ENCODE results near the gene PIGT. TPM values are rescaled to one million over a fixed set of nuclear protein-coding genes. Genes with fewer than 3 reads are reported as not detected.

Gene PIGT
- total RNA-seq, 1 experiment from 2014 or later: 73.9 TPM

DNA sequence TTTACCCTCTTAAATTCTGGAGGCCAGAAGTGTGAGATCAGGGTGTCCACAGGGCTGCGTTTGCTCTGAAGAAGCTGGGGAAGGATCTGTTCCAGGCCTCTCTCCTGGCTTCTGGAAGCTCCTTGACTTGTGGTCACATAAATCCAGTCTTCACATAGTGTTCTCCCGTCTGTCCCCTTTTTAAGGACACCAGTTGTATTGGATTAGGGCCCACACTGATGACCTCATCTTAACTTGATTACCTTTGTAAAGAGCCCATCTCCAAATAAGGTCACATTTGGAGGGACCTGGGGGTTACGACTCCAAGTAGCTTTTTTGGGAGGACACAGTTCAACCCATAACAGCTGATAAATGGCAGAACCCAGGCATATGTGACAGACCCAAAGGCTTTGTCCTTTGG is 33.6 kb downstream of the PIGT start:
- H3K23me2 ChIP-seq (ENCODE audit: insufficient read length, low read depth, low read length, poor library complexity, severe bottlenecking): no peaks in the 10 kb centered on the region
- H3K27ac ChIP-seq (ENCODE audit: insufficient read length, low read depth, low read length): no peak overlapping the region
- no peaks in the 10 kb centered on the region for H3K79me2 ChIP-seq (ENCODE audit: insufficient read depth, low read length)
- H2BK20ac ChIP-seq (ENCODE audit: low read depth, low read length, poor library complexity, severe bottlenecking): no peak overlapping the region
- no peak overlapping the region for H2BK120ac ChIP-seq (ENCODE audit: low read depth, low read length, poor library complexity, severe bottlenecking)
- no peaks in the 10 kb centered on the region for H3K27me3 ChIP-seq (ENCODE audit: insufficient read depth, low read length)
- no peak overlapping the region for H2AK5ac ChIP-seq (ENCODE audit: insufficient read length, low read length)
- no peak for DNase-seq
- H3K14ac ChIP-seq (ENCODE audit: insufficient read depth, low read length): no peak overlapping the region
- Mint-ChIP-seq H3K4me1 (peaks cover 15 to 16% of the 10 kb centered on the region in 2 experiments), H3K27me3 (ENCODE audit: low read depth) (peaks cover 10% of the 10 kb centered on the region; the same call in 1 of the 2 replicates), H3K4me3 (no peak overlapping the region), H3K9me3 (no peaks in the 10 kb centered on the region), H3K36me3 (ENCODE audit: insufficient read depth in 1 of 3, low read depth in 3 of 3) (no peaks in the 10 kb centered on the region), H3K27ac (peak overlapping the region in 1 of 3 experiments; percentile 76; a peak in 1 of 7 replicates)
- no peak overlapping the region for H3K23ac ChIP-seq (ENCODE audit: insufficient read length, low read depth, low read length)
- no peak overlapping the region for H3K4me2 ChIP-seq (ENCODE audit: insufficient read depth, insufficient read length, low read length)
- WGBS (ENCODE audit: extremely low coverage, insufficient read length, low lambda C conversion rate): no CpG with 5 or more reads among the region's 3 CpGs
- no peak overlapping the region for H2AFZ ChIP-seq (ENCODE audit: low read length)
- H2BK5ac ChIP-seq (ENCODE audit: insufficient read length, low read length): no peak overlapping the region
- H3K9ac ChIP-seq (ENCODE audit: extremely low read depth, insufficient read length, low read length): no peak overlapping the region
- no peaks in the 10 kb centered on the region for H3K79me1 ChIP-seq (ENCODE audit: insufficient read depth, low read depth, low read length, poor library complexity, severe bottlenecking)
- no peak overlapping the region for H4K5ac ChIP-seq (ENCODE audit: insufficient read length, low read depth, low read length)
- H4K8ac ChIP-seq (replicated peaks; ENCODE audit: insufficient read length, low read depth, low read length): no peak overlapping the region
- no peak overlapping the region for H3K4ac ChIP-seq (ENCODE audit: low read depth, low read length)
- no peaks in the 10 kb centered on the region for H3K9me3 ChIP-seq (ENCODE audit: control insufficient read depth, low read depth, low read length)
- H2BK12ac ChIP-seq (ENCODE audit: insufficient read length, low read depth, low read length): no peak overlapping the region
- no peak overlapping the region for H3K56ac ChIP-seq (ENCODE audit: insufficient read length, low read depth, low read length)
- H3K4me1 ChIP-seq (ENCODE audit: insufficient read depth, low read length): no peaks in the 10 kb centered on the region
- no peak overlapping the region for H3T11ph ChIP-seq (ENCODE audit: low read length)
- no peak for TF ChIP-seq CTCF (conservative IDR thresholded peaks at IDR 0.05)
- H2BK15ac ChIP-seq (ENCODE audit: low read depth, low read length): no peak overlapping the region
- H4K20me1 ChIP-seq (ENCODE audit: control insufficient read depth, insufficient read depth, insufficient read length): no peaks in the 10 kb centered on the region
- no peak overlapping the region for H4K91ac ChIP-seq (ENCODE audit: insufficient read length, low read depth, low read length)
- H3K18ac ChIP-seq (ENCODE audit: insufficient read length, low read depth, low read length): no peak overlapping the region

Measured in H9 (cell line).